GM12878 (cell line): ENCODE measurements around the gene NYAP1. TPM values are rescaled to one million over a fixed set of nuclear protein-coding genes. Genes with fewer than 3 reads are reported as not detected.

Source experiments
- ATAC-seq: fragments of 200-7000 bp; cut with Tn5 transposase; 3 replicates; pipeline ENCODE4 v1.9.1; 2020; ENCODE audit warnings: mild to moderate bottlenecking, moderate library complexity
- BruUV-seq: library from RNA; stranded (reverse); fragments of 400-500 nt; replicated peaks from 2 replicates; lab custom pipeline; 2021; lab: Mats Ljungman, UMichigan
- CTCF ChIA-PET: fragments of 300-600 bp; sonication (Branson Sonifier 250); formaldehyde crosslinking; extraction: SDS; loops from one replicate; lab custom pipeline; 2021; ENCODE audit warnings: inconsistent platforms; lab: Yijun Ruan, JAX
- POLR2A ChIA-PET: fragments of 350-600 bp; formaldehyde crosslinking; extraction: SDS; loops from one replicate; lab custom pipeline; 2021; ENCODE audit warnings: inconsistent platforms; lab: Charles Lee
- RAD21 ChIA-PET: fragments of 300-600 bp; sonication (Branson Sonifier 250); formaldehyde crosslinking; loops from one replicate; lab custom pipeline; 2023; ENCODE audit warnings: antibody characterized with exemption; ENCODE audit not compliant: unreplicated experiment; lab: Charles Lee
- SMC1A ChIA-PET: fragments of 300-600 bp; sonication (Branson Sonifier 250); formaldehyde crosslinking; loops from one replicate; lab custom pipeline; 2023; ENCODE audit not compliant: unreplicated experiment, uncharacterized antibody; lab: Charles Lee
- DNase-seq: peaks from one replicate; pipeline ENCODE4 v3.0.0-alpha.2; 2011; ENCODE audit warnings: low read depth, low spot score
- FAIRE-seq: peaks from 3 replicates; lab custom pipeline; 2011; peaks lifted over from hg19 to GRCh38; lab: Jason Lieb, UNC
- H2AFZ ChIP-seq: 2 replicates; pipeline ENCODE4 v1.6.0; 2011; ENCODE audit warnings: low read depth, low read length, control low read depth; ENCODE audit not compliant: control insufficient read depth
- H3K27ac ChIP-seq: 2 replicates; pipeline ENCODE4 v1.5.1; 2011; ENCODE audit warnings: control low read depth; ENCODE audit not compliant: control insufficient read depth, insufficient read depth
- H3K27me3 ChIP-seq, 2 experiments: replicated peaks in 1 of 2; 2 replicates each; pipeline versions ENCODE4 v1.6.0 to v1.6.1; 2011; ENCODE audit warnings: low read length in 1 of 2; ENCODE audit not compliant: control insufficient read depth in 2 of 2, insufficient read depth in 2 of 2
- H3K36me3 ChIP-seq, 2 experiments: 2 replicates each; pipeline ENCODE4 v1.5.1; 2011; ENCODE audit warnings: low read length in 1 of 2; ENCODE audit not compliant: control insufficient read depth in 2 of 2, insufficient read depth in 2 of 2
- H3K4me1 ChIP-seq: 2 replicates; pipeline ENCODE4 v1.6.1; 2011; ENCODE audit warnings: mild to moderate bottlenecking, low read length, moderate library complexity, mixed read lengths; ENCODE audit not compliant: control insufficient read depth, insufficient read depth
- H3K4me2 ChIP-seq: 2 replicates; pipeline ENCODE4 v1.6.0; 2011; ENCODE audit warnings: control low read depth; ENCODE audit not compliant: control insufficient read depth, insufficient read depth
- H3K4me3 ChIP-seq: fragments of 200-600 bp; sonication (generic); 2 replicates; pipeline ENCODE4 v1.5.1; 2016
- H3K79me2 ChIP-seq: 2 replicates; pipeline ENCODE4 v1.6.0; 2011; ENCODE audit warnings: low read length; ENCODE audit not compliant: control insufficient read depth, insufficient read depth
- H3K9ac ChIP-seq: 2 replicates; pipeline ENCODE4 v1.8.0; 2011; ENCODE audit warnings: low read length, control low read depth, mixed read lengths; ENCODE audit not compliant: control insufficient read depth, insufficient read depth
- H3K9me3 ChIP-seq: replicated peaks from 3 replicates; pipeline ENCODE4 v1.5.1; 2011; ENCODE audit warnings: mild to moderate bottlenecking, low read length; ENCODE audit not compliant: control insufficient read depth, insufficient read depth
- H4K20me1 ChIP-seq: 2 replicates; pipeline ENCODE4 v1.6.0; 2011; ENCODE audit not compliant: control insufficient read depth, insufficient read depth
- CBFB ChIP-seq: IDR thresholded peaks from 2 replicates; pipeline ENCODE4 v1.6.1; 2016; ENCODE audit warnings: antibody characterized with exemption, low read depth
- CBX5 ChIP-seq: sonication (generic); IDR thresholded peaks from 2 replicates; pipeline ENCODE4 v1.6.1; 2016; ENCODE audit warnings: low read depth, moderate library complexity, mild to moderate bottlenecking, inconsistent platforms
- CREB1 ChIP-seq: IDR thresholded peaks from 2 replicates; pipeline ENCODE4 v1.6.1; 2012; ENCODE audit warnings: low read depth, mild to moderate bottlenecking, inconsistent platforms
- ESRRA ChIP-seq: IDR thresholded peaks from 2 replicates; pipeline ENCODE4 v1.6.1; 2012; ENCODE audit warnings: mild to moderate bottlenecking, low read length, improper control_type of control experiment
- GABPA ChIP-seq: IDR thresholded peaks from 2 replicates; pipeline ENCODE4 v1.6.1; 2014; ENCODE audit warnings: antibody characterized with exemption, low read depth, mild to moderate bottlenecking, inconsistent platforms
- HCFC1 ChIP-seq: fragments of 150-350 bp; IDR thresholded peaks from 2 replicates; pipeline ENCODE4 v1.6.1; 2014; ENCODE audit warnings: low read length
- HDGF ChIP-seq: fragments of 450-650 bp; IDR thresholded peaks from 2 replicates; pipeline ENCODE4 v1.6.1; 2016; ENCODE audit warnings: antibody characterized with exemption
- SIN3A ChIP-seq: IDR thresholded peaks from 2 replicates; pipeline ENCODE4 v1.6.1; 2012; ENCODE audit warnings: low read depth, low read length, improper control_type of control experiment
- SPI1 ChIP-seq: IDR thresholded peaks from 2 replicates; pipeline ENCODE4 v1.6.1; 2011; ENCODE audit warnings: low read depth, mild to moderate bottlenecking, low read length, moderate library complexity, borderline replicate concordance; ENCODE audit not compliant: insufficient read depth
- ZNF384 ChIP-seq: IDR thresholded peaks from 2 replicates; pipeline ENCODE4 v1.6.1; 2012; ENCODE audit warnings: low read depth, mild to moderate bottlenecking, low read length, improper control_type of control experiment, borderline replicate concordance
- WGBS: methylation state at CpG from one replicate; pipeline ENCODE4 v1.1.6; 2016; ENCODE audit warnings: low lambda C conversion rate; ENCODE audit not compliant: insufficient replicate concordance, insufficient coverage; ENCODE audit errors: missing lambda C conversion rate; 5-methylcytosine and 5-hydroxymethylcytosine counted together
- in situ Hi-C: fragments of 300-500 bp; cut with MboI; formaldehyde crosslinking; loops from 9 replicates; pipeline ENCODE4 v1.14.3; 2018; ENCODE audit warnings: mixed read lengths
- intact Hi-C: fragments of 100-400 bp; cut with micrococcal nuclease; formaldehyde crosslinking; loops from one replicate; pipeline ENCODE4 v1.14.2; 2022; ENCODE audit not compliant: unreplicated experiment
- polyA plus RNA-seq, 11 experiments: library from polyadenylated mRNA; depleted of rRNA in 4 of 11; unstranded in 6 of 11; stranded (reverse) in 5 of 11; fragments of >200 nt; fragmentation: Nextera tagmentation in 4 of 11; fragmentation: Illumina TruSeq in 1 of 11; extraction: Ambion mirVana in 4 of 11; extraction: Trizol in 1 of 11; gene quantifications; 1 replicate in 1 of 11; 2 replicates in 10 of 11; pipeline versions ENCODE4 v1.2.1 to v1.2.3, GENCODE V29; 2011 to 2016; ENCODE audit warnings: inconsistent platforms in 2 of 11, missing spikeins in 2 of 11, low read depth in 1 of 11
- total RNA-seq, 4 experiments: library from RNA; depleted of rRNA in 3 of 4; stranded (reverse); fragments of >200 nt in 3 of 4; fragmentation: Illumina TruSeq in 1 of 4; extraction: Trizol in 1 of 4; gene quantifications; 2 replicates each; pipeline versions ENCODE4 v1.2.1 to v1.2.3, GENCODE V29; 2013 to 2021
- TF ChIP-seq, protein P1 (sequence below): IDR thresholded peaks from 2 replicates; pipeline ENCODE4 v1.6.1; 2011; ENCODE audit warnings: mild to moderate bottlenecking, low read depth, low read length, moderate library complexity; ENCODE audit not compliant: insufficient replicate concordance
- TF ChIP-seq, protein P2 (sequence below): fragments of 450-650 bp; IDR thresholded peaks from 2 replicates; pipeline ENCODE4 v1.6.1; 2017; ENCODE audit warnings: mild to moderate bottlenecking, moderate library complexity
- TF ChIP-seq, protein P3 (sequence below): IDR thresholded peaks from 2 replicates; pipeline ENCODE4 v1.6.1; 2011; ENCODE audit warnings: borderline replicate concordance, low read depth, mild to moderate bottlenecking, moderate library complexity, low read length; ENCODE audit not compliant: insufficient read depth, poor library complexity, severe bottlenecking

The NYAP1 gene
- total and polyA plus RNA-seq, 10 of the 15 experiments (the other 5 are each of a cell fraction or from before 2014, with no cell fraction given) = 0.04 to 0.28 (median 0.11) TPM; not detected in 6

DNA sequence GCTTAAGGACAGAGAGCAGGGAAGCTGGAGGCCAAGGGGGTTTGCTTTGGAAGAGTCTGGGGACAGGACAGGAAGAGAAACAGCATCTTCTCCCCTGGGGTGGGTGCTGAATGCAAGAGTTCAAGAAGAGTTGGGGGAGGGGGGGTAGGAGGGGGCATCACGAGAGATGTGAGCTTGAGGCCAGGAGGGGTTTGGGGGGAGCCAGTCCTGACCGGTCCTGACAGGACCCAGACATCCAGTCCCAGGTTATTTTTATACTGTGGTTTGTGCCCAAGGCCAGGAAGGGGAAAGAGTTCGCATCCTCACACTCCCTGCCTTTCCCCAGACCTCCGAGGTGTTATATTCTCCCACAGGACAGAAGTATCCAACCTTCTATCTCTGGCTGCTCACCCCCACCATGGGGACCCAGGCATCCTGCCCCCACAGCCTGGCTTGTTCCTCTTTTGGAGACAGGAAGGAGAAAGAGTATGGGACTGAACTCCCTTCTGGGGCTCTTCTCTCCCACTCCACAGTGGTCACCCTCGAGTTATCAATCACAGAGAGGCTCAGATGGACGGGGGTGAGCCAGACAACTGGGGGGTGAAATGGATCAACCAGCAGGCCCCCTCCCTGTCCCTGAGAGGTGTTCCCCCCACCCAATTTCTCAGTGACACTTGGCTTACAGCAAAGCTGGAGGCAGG is 7.5 kb upstream of the NYAP1 start:
- H3K27me3 ChIP-seq = no peaks in the 10 kb centered on the region
- no peaks in the 10 kb centered on the region for H3K9me3 ChIP-seq
- no peak for DNase-seq
- H3K36me3 ChIP-seq = peaks cover 2 to 12% of the 10 kb centered on the region in 2 experiments; a peak in 3 of 4 replicates
- peak overlapping the region; percentile 99 for H3K4me3 ChIP-seq
- H4K20me1 ChIP-seq = peaks cover 4% of the 10 kb centered on the region; the same call in 1 of the 2 replicates
- ChIA-PET CTCF (interaction anchor here (0.6 to 5.4 kb wide), 12 partner anchors 21 to 215 kb away, joined by 3 to 37 read pairs (median 4); partner anchors contain the start of gene AGFG2), RAD21 (interaction anchor here (0.7 to 1.6 kb wide), 3 partner anchors 40 to 108 kb away, joined by 3 to 8 read pairs (median 3); no protein-coding TSS in a partner anchor), SMC1A (interaction anchor here (0.9 to 2.7 kb wide), 3 partner anchors 19 to 83 kb away, joined by 4 to 12 read pairs (median 5); no protein-coding TSS in a partner anchor), POLR2A (interaction anchor here (0.5 to 2.2 kb wide), 9 partner anchors 21 to 372 kb away, joined by 3 to 8 read pairs (median 5); partner anchors contain the start of genes FBXO24, LRCH4 and MEPCE)
- no peak for TF ChIP-seq CREB1
- peak; percentile 29; the same call in 1 of the 2 replicates for TF ChIP-seq SPI1
- TF ChIP-seq GABPA = no peak
- no peak for TF ChIP-seq ESRRA
- TF ChIP-seq HDGF = 0 out of 2 replicates have a peak, but pooled peaks have one; percentile 6
- no peak for TF ChIP-seq HCFC1
- no peak for TF ChIP-seq ZNF384
- TF ChIP-seq, protein P1, sequence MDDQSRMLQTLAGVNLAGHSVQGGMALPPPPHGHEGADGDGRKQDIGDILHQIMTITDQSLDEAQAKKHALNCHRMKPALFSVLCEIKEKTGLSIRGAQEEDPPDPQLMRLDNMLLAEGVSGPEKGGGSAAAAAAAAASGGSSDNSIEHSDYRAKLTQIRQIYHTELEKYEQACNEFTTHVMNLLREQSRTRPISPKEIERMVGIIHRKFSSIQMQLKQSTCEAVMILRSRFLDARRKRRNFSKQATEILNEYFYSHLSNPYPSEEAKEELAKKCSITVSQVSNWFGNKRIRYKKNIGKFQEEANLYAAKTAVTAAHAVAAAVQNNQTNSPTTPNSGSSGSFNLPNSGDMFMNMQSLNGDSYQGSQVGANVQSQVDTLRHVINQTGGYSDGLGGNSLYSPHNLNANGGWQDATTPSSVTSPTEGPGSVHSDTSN = no peak
- TF ChIP-seq SIN3A = no peak
- TF ChIP-seq, protein P2, sequence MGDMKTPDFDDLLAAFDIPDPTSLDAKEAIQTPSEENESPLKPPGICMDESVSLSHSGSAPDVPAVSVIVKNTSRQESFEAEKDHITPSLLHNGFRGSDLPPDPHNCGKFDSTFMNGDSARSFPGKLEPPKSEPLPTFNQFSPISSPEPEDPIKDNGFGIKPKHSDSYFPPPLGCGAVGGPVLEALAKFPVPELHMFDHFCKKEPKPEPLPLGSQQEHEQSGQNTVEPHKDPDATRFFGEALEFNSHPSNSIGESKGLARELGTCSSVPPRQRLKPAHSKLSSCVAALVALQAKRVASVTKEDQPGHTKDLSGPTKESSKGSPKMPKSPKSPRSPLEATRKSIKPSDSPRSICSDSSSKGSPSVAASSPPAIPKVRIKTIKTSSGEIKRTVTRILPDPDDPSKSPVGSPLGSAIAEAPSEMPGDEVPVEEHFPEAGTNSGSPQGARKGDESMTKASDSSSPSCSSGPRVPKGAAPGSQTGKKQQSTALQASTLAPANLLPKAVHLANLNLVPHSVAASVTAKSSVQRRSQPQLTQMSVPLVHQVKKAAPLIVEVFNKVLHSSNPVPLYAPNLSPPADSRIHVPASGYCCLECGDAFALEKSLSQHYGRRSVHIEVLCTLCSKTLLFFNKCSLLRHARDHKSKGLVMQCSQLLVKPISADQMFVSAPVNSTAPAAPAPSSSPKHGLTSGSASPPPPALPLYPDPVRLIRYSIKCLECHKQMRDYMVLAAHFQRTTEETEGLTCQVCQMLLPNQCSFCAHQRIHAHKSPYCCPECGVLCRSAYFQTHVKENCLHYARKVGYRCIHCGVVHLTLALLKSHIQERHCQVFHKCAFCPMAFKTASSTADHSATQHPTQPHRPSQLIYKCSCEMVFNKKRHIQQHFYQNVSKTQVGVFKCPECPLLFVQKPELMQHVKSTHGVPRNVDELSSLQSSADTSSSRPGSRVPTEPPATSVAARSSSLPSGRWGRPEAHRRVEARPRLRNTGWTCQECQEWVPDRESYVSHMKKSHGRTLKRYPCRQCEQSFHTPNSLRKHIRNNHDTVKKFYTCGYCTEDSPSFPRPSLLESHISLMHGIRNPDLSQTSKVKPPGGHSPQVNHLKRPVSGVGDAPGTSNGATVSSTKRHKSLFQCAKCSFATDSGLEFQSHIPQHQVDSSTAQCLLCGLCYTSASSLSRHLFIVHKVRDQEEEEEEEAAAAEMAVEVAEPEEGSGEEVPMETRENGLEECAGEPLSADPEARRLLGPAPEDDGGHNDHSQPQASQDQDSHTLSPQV = no peak
- no peak for TF ChIP-seq CBX5
- TF ChIP-seq CBFB = no peak
- TF ChIP-seq, protein P3, sequence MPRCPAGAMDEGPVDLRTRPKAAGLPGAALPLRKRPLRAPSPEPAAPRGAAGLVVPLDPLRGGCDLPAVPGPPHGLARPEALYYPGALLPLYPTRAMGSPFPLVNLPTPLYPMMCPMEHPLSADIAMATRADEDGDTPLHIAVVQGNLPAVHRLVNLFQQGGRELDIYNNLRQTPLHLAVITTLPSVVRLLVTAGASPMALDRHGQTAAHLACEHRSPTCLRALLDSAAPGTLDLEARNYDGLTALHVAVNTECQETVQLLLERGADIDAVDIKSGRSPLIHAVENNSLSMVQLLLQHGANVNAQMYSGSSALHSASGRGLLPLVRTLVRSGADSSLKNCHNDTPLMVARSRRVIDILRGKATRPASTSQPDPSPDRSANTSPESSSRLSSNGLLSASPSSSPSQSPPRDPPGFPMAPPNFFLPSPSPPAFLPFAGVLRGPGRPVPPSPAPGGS = no peak
- TSS peak; percentile 25 for BruUV-seq
- peak overlapping the region; percentile 68 for H3K27ac ChIP-seq
- in situ Hi-C loops (loop anchor here (10.0 kb wide), 1 partner anchor 379 kb away; the partner anchor contains the start of gene SLC12A9), intact Hi-C loops (loop anchor here (5.0 to 10.0 kb wide), 3 partner anchors 71 to 251 kb away; partner anchors contain the start of gene GIGYF1)
- peak overlapping the region; percentile 83 for H3K9ac ChIP-seq
- H3K4me2 ChIP-seq = peak overlapping the region; percentile 97
- 0% methylated on average over 6 of the region's 6 CpGs for WGBS
- FAIRE-seq = no peak
- H3K79me2 ChIP-seq = peaks cover 59% of the 10 kb centered on the region
- H2AFZ ChIP-seq = no peak overlapping the region
- no peak for ATAC-seq
- peaks cover 28% of the 10 kb centered on the region for H3K4me1 ChIP-seq
